Muscle layer of colon (tissue), 2 donors: ENCODE results near the gene SGIP1.
"Not testable (repeated sequence)": the region's sequence is repeated elsewhere in the genome, so short reads cannot be mapped to it uniquely, and the experiment has no call there.

Experiments used
- H3K27ac ChIP-seq: one replicate; pipeline ENCODE4 v1.7.0; 2013; ENCODE audit warnings: low read depth, mild to moderate bottlenecking, low read length, moderate library complexity
- H3K27me3 ChIP-seq, 2 donors: one replicate each; pipeline ENCODE4 v1.7.0; 2013; ENCODE audit warnings: low read length in 2 of 2, mild to moderate bottlenecking in 2 of 2; ENCODE audit not compliant: insufficient read depth in 2 of 2, control insufficient read depth in 1 of 2
- H3K36me3 ChIP-seq: one replicate; pipeline ENCODE4 v1.7.0; 2013; ENCODE audit warnings: mild to moderate bottlenecking, low read length; ENCODE audit not compliant: insufficient read depth
- H3K4me1 ChIP-seq: one replicate; pipeline ENCODE4 v1.7.0; 2013; ENCODE audit warnings: mild to moderate bottlenecking, low read length; ENCODE audit not compliant: insufficient read depth
- H3K4me3 ChIP-seq, 2 donors: one replicate each; pipeline ENCODE4 v1.7.0; 2013; ENCODE audit warnings: low read length in 2 of 2, low read depth in 1 of 2, mild to moderate bottlenecking in 1 of 2, moderate library complexity in 1 of 2
- H3K9ac ChIP-seq: one replicate; pipeline ENCODE4 v1.7.0; 2013; ENCODE audit warnings: low read length
- H3K9me3 ChIP-seq: one replicate; pipeline ENCODE4 v1.7.0; 2013; ENCODE audit warnings: mild to moderate bottlenecking, low read length
- donor health status: abdominal sarcoma.
- donor health status: Adenocarcinoma of cecum.

The SGIP1 gene

DNA sequence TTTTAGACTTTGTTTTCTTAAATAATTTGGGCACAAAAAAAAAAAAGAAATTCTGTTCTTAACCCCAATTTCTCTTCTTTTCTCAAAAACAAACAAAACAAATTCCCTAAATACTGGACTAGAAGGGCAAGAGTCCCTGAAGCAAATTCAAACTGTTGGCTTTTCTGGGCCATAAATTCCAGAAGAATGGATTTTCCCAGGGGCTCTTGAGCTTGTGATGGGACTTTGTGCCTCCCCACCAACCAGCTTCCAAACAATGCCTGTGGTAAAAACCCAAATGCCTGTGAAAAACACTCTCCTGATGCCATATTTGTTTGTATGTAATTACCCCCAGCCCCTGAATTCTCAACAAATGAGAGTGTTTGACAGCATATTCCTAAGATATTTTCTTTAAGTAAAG, 55.4 kb downstream of the SGIP1 start:
- H3K4me1 ChIP-seq: no peaks in the 10 kb centered on the region
- H3K27ac ChIP-seq: no peak overlapping the region

DNA sequence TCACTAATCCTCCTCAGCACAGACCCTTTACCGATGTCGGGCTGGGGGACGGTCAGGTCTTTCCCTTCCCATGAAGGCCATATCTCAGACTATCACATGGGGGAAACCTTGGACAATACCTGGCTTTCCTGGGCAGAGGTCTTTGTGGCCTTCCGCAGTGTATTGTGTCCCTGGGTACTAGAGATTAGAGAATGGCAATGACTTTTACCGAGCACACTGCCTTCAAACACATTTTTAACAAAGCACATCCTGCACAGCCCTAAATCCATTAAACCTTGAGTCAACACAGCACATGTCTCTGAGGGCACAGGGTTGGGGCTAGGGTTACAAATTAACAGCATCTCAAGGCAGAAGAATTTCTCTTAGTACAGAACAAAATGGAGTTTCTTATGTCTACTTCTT, 58.2 kb downstream of the SGIP1 start:
- not testable (repeated sequence) for H3K4me3 ChIP-seq, H3K9me3 ChIP-seq, H3K27ac ChIP-seq, H3K36me3 ChIP-seq, H3K4me1 ChIP-seq, H3K9ac ChIP-seq, H3K27me3 ChIP-seq

More for the DNA sequence above, 55.4 kb downstream of the SGIP1 start:
- Histone ChIP-seq H3K27me3 (no peaks in the 10 kb centered on the region), H3K9me3 (no peaks in the 10 kb centered on the region), H3K4me3 (no peak overlapping the region), H3K36me3 (no peaks in the 10 kb centered on the region), H3K9ac (no peak overlapping the region)

DNA sequence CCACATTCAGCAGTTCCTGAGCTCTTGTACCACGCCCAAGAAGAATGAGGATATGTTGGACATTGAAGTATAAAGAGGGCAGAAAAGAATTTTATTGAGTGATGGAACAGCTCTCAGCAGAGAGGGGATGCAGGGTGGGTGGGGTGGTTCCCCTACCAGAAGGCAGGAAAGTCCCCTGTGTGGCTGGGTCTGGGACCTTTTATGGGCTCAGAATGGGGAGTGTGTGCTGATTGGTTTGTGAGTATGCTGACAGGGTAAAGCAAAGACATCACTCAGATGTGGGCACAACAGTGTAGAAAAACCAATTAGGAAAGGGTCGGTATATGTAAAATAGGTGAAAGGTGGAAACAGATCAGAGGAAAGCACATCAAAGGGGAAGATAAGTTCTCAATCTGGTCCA, 62.2 kb downstream of the SGIP1 start:
- Histone ChIP-seq H3K36me3 (no peaks in the 10 kb centered on the region), H3K9ac (no peak overlapping the region), H3K27me3 (no peaks in the 10 kb centered on the region), H3K4me1 (no peaks in the 10 kb centered on the region), H3K4me3 (no peak overlapping the region), H3K27ac (no peak overlapping the region), H3K9me3 (no peaks in the 10 kb centered on the region)

DNA sequence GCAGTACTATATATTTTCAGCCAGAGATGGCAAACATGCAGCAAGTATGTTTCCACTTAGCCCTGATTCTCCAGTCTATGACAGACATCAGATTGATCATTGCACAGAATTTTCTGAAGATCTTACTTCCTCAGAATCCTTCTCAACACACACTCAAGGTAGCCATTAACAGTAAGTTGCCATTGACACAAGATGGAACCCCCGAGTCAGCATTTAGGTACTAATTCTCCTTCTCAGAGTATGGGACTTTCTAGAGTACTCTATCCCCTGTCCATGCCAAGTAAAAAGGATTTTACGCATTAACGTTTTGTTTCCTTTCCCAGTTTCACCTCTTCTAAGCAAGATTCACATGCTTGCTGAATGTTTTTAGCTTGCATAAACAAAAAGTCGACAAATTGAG, 63.5 kb downstream of the SGIP1 start:
- H3K27me3 ChIP-seq: no peaks in the 10 kb centered on the region
- H3K36me3 ChIP-seq: no peaks in the 10 kb centered on the region
- H3K4me3 ChIP-seq: no peak overlapping the region
- H3K9me3 ChIP-seq: no peaks in the 10 kb centered on the region
- H3K9ac ChIP-seq: no peak overlapping the region
- no peak overlapping the region for H3K27ac ChIP-seq
- H3K4me1 ChIP-seq: no peaks in the 10 kb centered on the region

DNA sequence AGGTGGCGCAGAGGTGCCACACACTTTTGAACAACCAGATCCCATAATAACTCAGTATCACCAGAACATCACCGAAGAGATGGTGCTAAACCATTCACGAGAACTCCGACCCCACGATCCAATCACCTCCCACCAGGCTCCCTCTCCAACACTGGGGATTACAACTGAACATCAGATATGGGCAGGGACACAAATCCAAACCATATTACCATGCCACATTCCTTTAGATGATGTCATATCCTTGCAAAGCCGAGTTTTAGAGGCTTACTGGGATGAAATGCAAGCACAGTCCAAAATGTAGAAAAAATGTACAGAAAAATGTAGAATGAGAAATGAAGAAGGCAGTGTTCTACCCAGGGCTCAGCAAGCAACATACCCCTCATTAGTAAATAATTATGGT, 64.7 kb downstream of the SGIP1 start:
- Histone ChIP-seq H3K36me3 (no peaks in the 10 kb centered on the region), H3K4me1 (no peaks in the 10 kb centered on the region), H3K27me3 (no peaks in the 10 kb centered on the region), H3K9me3 (no peaks in the 10 kb centered on the region), H3K9ac (no peak overlapping the region), H3K27ac (no peak overlapping the region), H3K4me3 (no peak overlapping the region)

DNA sequence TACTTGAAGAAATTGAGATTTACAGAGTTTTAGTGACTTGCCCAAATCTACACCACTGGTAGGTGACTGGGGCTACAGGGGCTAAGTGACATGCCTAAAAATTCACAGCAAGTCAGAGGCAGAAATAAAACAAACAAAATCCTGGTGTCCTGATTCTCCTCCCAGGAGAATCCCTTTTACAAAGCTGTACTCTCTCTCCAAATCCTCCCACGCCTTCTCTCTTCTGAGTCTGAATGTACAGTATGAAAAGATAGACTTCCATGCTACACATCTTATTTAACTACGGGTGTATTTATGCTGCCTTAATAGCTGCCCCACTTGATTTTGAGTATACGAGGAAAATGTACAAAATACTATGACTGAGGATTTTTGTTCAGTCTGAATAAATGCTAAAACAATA, 65.4 kb downstream of the SGIP1 start:
- H3K4me3 ChIP-seq: no peak overlapping the region
- H3K4me1 ChIP-seq: no peaks in the 10 kb centered on the region
- H3K36me3 ChIP-seq: no peaks in the 10 kb centered on the region
- H3K27ac ChIP-seq: no peak overlapping the region
- H3K9me3 ChIP-seq: no peaks in the 10 kb centered on the region
- no peaks in the 10 kb centered on the region for H3K27me3 ChIP-seq
- H3K9ac ChIP-seq: no peak overlapping the region

DNA sequence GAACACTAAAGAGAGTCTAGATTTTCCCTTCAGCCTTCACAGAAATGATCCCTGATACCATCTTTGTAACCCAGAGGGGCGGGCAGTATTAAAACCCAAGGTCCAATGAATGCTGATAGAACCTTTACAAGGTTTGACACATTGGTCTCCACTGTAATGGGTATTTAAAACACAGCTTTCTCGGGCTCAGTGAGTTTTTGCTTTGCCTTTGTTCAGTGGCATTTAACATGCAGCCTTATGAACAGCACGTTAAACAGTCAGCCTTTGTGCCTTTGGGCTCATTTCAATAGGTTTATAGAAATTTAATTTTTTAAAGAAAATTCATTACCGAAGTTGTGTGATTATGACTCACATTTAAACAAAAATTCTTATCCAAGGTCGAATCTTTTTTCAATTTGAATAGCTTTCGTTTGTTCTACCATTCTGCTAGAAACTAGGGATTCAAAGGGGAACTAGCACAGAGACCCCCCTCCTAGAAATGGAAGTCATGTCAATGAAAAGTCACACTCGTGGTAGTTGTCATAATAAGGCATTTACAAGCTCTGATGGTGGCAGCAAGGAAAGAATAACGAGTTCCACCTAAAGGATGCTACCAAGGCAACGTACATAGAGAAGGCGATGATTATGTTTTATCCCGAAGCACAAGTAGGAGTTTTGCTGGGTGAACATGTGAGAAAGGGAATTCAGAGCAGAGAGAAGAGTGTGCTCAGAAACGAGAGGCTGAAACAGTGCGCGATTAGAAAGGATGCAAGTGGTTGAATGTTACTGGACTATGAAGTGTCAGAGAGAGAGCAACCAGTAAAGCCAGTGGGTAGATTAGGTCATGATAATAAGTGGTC, 66.2 kb downstream of the SGIP1 start:
- no peaks in the 10 kb centered on the region for H3K9me3 ChIP-seq
- H3K9ac ChIP-seq: no peak overlapping the region
- no peak overlapping the region for H3K27ac ChIP-seq
- H3K36me3 ChIP-seq: no peaks in the 10 kb centered on the region
- H3K4me1 ChIP-seq: no peaks in the 10 kb centered on the region
- no peak overlapping the region for H3K4me3 ChIP-seq
- no peaks in the 10 kb centered on the region for H3K27me3 ChIP-seq

DNA sequence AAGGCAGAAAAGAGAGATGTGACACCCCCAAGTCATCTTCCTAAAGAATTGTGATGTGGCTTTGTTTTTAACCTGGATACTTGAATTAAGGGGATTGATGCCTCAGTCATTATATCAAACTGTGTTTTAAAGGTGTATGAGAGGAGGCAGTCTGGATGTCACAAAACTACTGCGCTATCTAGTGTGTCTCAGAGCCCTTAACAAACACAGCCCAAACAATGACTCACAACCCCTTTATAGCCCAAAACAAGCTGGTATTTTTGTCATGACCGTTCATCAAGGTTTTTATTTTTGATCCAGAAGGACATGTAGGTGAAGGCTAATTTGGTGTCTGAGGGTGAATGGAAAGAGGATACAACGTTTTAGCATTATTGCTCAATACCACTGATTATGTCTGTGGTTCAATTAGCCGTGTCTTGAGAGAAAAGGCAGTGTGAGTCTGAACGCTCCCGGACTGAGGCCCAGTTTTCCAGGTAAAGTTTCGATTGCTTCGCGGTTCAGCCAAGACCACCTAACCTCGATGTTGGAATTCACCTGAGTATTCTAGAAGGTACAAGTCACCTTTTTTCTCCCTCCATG, 71.6 kb downstream of the SGIP1 start:
- Histone ChIP-seq H3K27me3 (no peaks in the 10 kb centered on the region), H3K4me1 (no peaks in the 10 kb centered on the region), H3K27ac (no peak overlapping the region), H3K36me3 (no peaks in the 10 kb centered on the region), H3K9me3 (no peaks in the 10 kb centered on the region), H3K9ac (no peak overlapping the region), H3K4me3 (no peak overlapping the region)

DNA sequence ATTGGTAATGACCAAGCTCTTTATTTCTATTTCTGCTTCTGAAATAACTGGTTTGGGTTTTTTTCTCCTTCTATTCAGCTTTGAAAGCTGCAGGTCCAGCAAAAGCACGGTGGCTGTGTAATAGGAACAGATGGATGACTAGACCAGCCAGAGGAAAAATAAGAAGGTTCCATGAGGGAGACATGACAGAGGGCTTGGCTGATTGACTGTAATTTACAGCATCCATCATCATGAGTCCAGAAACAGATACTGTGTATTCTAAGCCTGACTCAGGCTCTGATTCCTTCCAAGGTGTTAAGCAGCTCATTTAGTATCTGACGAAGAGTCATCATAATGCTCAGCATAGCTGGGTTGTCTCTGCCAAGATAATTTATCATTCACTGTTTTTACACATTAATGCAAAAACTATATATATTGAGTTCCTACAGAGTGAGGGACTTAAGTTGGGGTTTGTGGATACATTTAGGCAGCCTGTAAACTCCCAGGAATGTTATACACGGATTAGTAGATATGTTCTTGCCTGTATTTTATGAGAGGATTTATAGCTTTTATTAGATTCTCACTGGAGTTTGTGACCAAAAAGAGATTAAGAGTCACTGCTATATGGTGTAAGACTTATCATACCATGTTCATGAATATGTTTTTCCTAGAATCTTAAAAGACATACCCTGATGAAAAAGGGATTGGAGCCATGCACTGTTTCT, 72.6 kb downstream of the SGIP1 start:
- no peak overlapping the region for H3K4me3 ChIP-seq
- no peaks in the 10 kb centered on the region for H3K36me3 ChIP-seq
- no peaks in the 10 kb centered on the region for H3K27me3 ChIP-seq
- no peaks in the 10 kb centered on the region for H3K9me3 ChIP-seq
- no peaks in the 10 kb centered on the region for H3K4me1 ChIP-seq
- H3K27ac ChIP-seq: no peak overlapping the region
- no peak overlapping the region for H3K9ac ChIP-seq

DNA sequence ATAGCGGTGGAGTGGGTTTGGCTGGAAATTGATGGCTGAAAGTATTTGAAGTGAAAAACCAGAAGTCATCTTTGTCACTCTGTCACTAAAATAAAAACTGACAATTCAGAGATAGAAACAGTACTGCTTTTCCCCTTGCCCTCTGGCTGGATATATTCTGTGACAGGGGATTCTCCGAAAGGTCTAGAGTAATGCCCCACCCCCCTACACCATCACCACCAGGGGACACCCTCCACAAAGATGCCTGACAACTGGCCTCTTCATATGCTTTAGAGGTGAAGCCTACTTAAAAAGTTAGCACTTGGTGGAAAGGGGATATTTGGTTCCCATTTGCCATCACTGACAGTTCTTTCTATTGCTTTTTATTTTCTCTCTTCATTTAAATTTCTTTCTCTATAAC, 73.5 kb downstream of the SGIP1 start:
- Histone ChIP-seq H3K4me3 (no peak overlapping the region), H3K9me3 (no peaks in the 10 kb centered on the region), H3K36me3 (no peaks in the 10 kb centered on the region), H3K27ac (no peak overlapping the region), H3K9ac (no peak overlapping the region), H3K27me3 (no peaks in the 10 kb centered on the region), H3K4me1 (no peaks in the 10 kb centered on the region)

DNA sequence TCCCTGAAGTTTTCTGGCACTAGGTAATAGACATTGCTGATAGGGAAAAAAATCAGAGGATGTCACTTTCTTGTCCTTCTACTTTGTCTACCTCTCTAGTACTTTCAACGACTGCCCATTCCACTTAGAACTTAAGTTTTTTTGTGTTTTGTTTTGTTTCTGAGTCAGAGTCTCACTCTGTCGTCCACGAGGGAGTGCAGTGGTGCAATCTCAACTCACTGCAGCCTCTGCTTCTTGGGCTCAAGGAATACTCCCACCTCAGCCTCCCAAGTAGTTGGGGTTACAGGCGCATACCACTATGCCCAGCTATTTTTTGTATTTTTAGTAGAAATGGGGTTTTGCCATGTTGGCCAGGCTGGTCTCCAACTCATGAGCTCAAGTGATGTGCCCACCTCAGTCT, 79.2 kb downstream of the SGIP1 start:
- Histone ChIP-seq H3K36me3 (no peaks in the 10 kb centered on the region), H3K9ac (no peak overlapping the region), H3K9me3 (no peaks in the 10 kb centered on the region), H3K4me1 (no peaks in the 10 kb centered on the region), H3K4me3 (no peak overlapping the region), H3K27ac (no peak overlapping the region), H3K27me3 (no peaks in the 10 kb centered on the region)
